ENCODE results near the gene PHLDB3. TPM values are rescaled to one million over a fixed set of nuclear protein-coding genes. Genes with fewer than 3 reads are reported as not detected.
"Not testable (repeated sequence)": the region's sequence is repeated elsewhere in the genome, so short reads cannot be mapped to it uniquely, and the experiment has no call there.

Gene PHLDB3
- total and polyA plus RNA-seq, 12 donors, result 4.0 to 10.0 (median 5.7) TPM

GRCh38 chr19:43551399-43552197, 47.1 kb upstream of the PHLDB3 start:
- Histone ChIP-seq H3K27ac (no peak overlapping the region), H3K4me1 (no peaks in the 10 kb centered on the region), H3K9me3 (no peaks in the 10 kb centered on the region), H3K36me3 (peaks cover 4 to 86% (median 19%) of the 10 kb centered on the region in 9 donors), H3K4me3 (no peak overlapping the region), H3K27me3 (no peaks in the 10 kb centered on the region)
- peak in 2 of 8 donors; percentile 11 to 18 for ATAC-seq
- TF ChIP-seq CTCF (IDR thresholded peaks at IDR 0.05), result no peak
- WGBS, 2 donors, result 89 to 92% methylated on average over 23 of the region's 23 CpGs
- intact Hi-C loops (cut with DNase I), result loop anchor here in 3 of 10 donors (10.0 kb wide), 3 partner anchors 93 to 233 kb away; partner anchors contain the start of gene KCNN4 (in 1 of the 3)
- DNase-seq, result no peak

GRCh38 chr19:43548706-43549105, 44.2 kb upstream of the PHLDB3 start:
- no peak for ATAC-seq
- peaks cover 5 to 82% (median 38%) of the 10 kb centered on the region in 9 donors for H3K36me3 ChIP-seq
- H3K27me3 ChIP-seq, result no peaks in the 10 kb centered on the region
- no peak overlapping the region for H3K4me3 ChIP-seq
- no peaks in the 10 kb centered on the region for H3K9me3 ChIP-seq
- intact Hi-C loops (cut with DNase I), result loop anchor here in 2 of 10 donors (10.0 kb wide), 2 partner anchors 96 to 236 kb away; partner anchors contain the start of gene KCNN4 (in 1 of the 2)
- DNase-seq, result no peak
- TF ChIP-seq CTCF (IDR thresholded peaks at IDR 0.05), result no peak
- WGBS, 2 donors, result 90 to 93% methylated on average over 2 of the region's 2 CpGs
- H3K27ac ChIP-seq, result no peak overlapping the region
- no peaks in the 10 kb centered on the region for H3K4me1 ChIP-seq

- 85 to 91% methylated on average over 6 to 13 of the region's 24 CpGs for WGBS, 2 donors
- intact Hi-C loops (cut with DNase I), result loop anchor here in 2 of 10 donors (10.0 kb wide), 2 partner anchors 97 to 237 kb away; partner anchors contain the start of gene KCNN4 (in 1 of the 2)
- not testable (repeated sequence) for H3K27ac ChIP-seq, H3K9me3 ChIP-seq, H3K4me1 ChIP-seq, ATAC-seq, H3K4me3 ChIP-seq, DNase-seq, H3K27me3 ChIP-seq
- H3K36me3 ChIP-seq, result peaks cover 5 to 82% (median 42%) of the 10 kb centered on the region in 9 donors
Observed at GRCh38 chr19:43547926-43548325, 43.4 kb upstream of the PHLDB3 start.

- DNase-seq (no peak), ATAC-seq (peak in 1 of 8 donors; percentile 32)
- Histone ChIP-seq H3K9me3 (no peaks in the 10 kb centered on the region), H3K36me3 (peaks cover under 1 to 85% (median 44%) of the 10 kb centered on the region in 9 donors), H3K27me3 (no peaks in the 10 kb centered on the region), H3K4me3 (no peak overlapping the region), H3K4me1 (no peaks in the 10 kb centered on the region), H3K27ac (no peak overlapping the region)
- no peak for TF ChIP-seq CTCF (IDR thresholded peaks at IDR 0.05)
- 98 to 100% methylated on average over 3 of the region's 3 CpGs for WGBS, 2 donors
- intact Hi-C loops (cut with DNase I), result loop anchor here in 2 of 10 donors (10.0 kb wide), 2 partner anchors 98 to 238 kb away; partner anchors contain the start of gene KCNN4 (in 1 of the 2)
Observed at GRCh38 chr19:43546581-43546980, 42.0 kb upstream of the PHLDB3 start.
